ENCODE data around the gene RAB8B. TPM values are rescaled to one million over a fixed set of nuclear protein-coding genes. Genes with fewer than 3 reads are reported as not detected.

RAB8B gene
- total RNA-seq, 1 experiment from 2014 or later = 11.7 TPM

DNA sequence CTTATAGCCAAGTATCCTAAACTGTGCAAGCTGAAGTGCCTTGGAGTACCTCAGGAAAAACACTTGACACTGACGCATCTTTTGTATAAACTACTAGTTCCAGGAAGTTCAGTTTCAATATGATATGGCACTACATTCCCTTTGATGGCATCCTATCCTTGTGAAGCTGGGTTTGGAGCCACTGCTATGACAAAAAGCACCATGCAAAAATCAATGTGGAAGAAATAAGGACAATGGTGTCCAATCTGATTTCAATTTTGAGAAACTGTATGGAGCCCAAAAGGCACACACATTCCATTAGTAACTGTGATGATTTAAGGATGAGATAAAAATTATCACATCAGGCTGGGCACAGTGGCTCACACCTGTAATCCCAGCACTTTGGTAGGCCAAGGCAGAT is 37.7 kb upstream of the RAB8B start:
- CTCF ChIA-PET = interaction anchor here (0.5 to 1.8 kb wide), 4 partner anchors 16 to 428 kb away, joined by 3 to 4 read pairs (median 4); no protein-coding TSS in a partner anchor
- TF ChIP-seq, protein P1, sequence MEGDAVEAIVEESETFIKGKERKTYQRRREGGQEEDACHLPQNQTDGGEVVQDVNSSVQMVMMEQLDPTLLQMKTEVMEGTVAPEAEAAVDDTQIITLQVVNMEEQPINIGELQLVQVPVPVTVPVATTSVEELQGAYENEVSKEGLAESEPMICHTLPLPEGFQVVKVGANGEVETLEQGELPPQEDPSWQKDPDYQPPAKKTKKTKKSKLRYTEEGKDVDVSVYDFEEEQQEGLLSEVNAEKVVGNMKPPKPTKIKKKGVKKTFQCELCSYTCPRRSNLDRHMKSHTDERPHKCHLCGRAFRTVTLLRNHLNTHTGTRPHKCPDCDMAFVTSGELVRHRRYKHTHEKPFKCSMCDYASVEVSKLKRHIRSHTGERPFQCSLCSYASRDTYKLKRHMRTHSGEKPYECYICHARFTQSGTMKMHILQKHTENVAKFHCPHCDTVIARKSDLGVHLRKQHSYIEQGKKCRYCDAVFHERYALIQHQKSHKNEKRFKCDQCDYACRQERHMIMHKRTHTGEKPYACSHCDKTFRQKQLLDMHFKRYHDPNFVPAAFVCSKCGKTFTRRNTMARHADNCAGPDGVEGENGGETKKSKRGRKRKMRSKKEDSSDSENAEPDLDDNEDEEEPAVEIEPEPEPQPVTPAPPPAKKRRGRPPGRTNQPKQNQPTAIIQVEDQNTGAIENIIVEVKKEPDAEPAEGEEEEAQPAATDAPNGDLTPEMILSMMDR (IDR thresholded peaks at IDR 0.05; ENCODE audit: unreplicated experiment) = no peak
- Mint-ChIP-seq H3K27me3 (ENCODE audit: insufficient read depth, unreplicated experiment) (no peaks in the 10 kb centered on the region), H3K9me3 (ENCODE audit: unreplicated experiment) (no peaks in the 10 kb centered on the region), H3K36me3 (ENCODE audit: insufficient read depth, unreplicated experiment) (peaks cover 93% of the 10 kb centered on the region), H3K4me1 (ENCODE audit: insufficient read depth, unreplicated experiment) (peaks cover 6% of the 10 kb centered on the region), H3K27ac (ENCODE audit: low read depth, unreplicated experiment) (no peak overlapping the region), H3K4me3 (ENCODE audit: unreplicated experiment) (no peak overlapping the region)
- DNase-seq (ENCODE audit: unreplicated experiment) = no peak
- BruUV-seq (replicated peaks) = no TSS peak
- intact Hi-C loops (cut with micrococcal nuclease) = no loop called here
- POLR2A ChIA-PET = interaction anchor here (1.2 to 9.3 kb wide), 3 partner anchors 16 to 341 kb away, joined by 3 to 90 read pairs (median 4); no protein-coding TSS in a partner anchor

DNA sequence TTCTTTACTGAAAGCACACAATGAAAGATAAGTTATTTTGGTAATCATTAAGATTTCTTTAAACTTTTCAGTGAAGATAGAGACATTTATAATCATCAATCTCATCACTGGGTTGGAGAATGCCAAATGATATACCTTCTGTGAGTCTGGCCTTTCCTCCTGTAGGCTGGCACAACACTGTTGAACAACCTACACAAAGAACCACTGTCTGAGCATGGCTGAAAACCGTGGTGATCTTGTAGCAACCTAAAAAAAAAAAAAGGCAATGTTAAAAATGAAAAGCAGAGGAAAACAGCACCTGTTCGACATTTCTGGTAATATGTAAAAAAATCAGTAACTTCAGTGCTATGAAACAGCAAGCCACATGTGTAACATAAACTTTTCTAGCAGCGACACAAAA is 33.9 kb upstream of the RAB8B start:
- Mint-ChIP-seq H3K4me3 (ENCODE audit: unreplicated experiment) (peak overlapping the region; percentile 92), H3K27ac (ENCODE audit: low read depth, unreplicated experiment) (peak overlapping the region; percentile 98), H3K9me3 (ENCODE audit: unreplicated experiment) (peaks cover 7% of the 10 kb centered on the region), H3K27me3 (ENCODE audit: insufficient read depth, unreplicated experiment) (no peaks in the 10 kb centered on the region), H3K4me1 (ENCODE audit: insufficient read depth, unreplicated experiment) (no peaks in the 10 kb centered on the region), H3K36me3 (ENCODE audit: insufficient read depth, unreplicated experiment) (peaks cover 70% of the 10 kb centered on the region)
- DNase-seq (ENCODE audit: unreplicated experiment) = no peak
- POLR2A ChIA-PET = interaction anchor here (0.7 to 3.2 kb wide), 12 partner anchors 8 to 234 kb away, joined by 3 to 100 read pairs (median 6); partner anchors contain the start of genes APH1B and RAB8B
- CTCF ChIA-PET = interaction anchor here (1.4 kb wide), 1 partner anchor 373 kb away, joined by 5 read pairs; no protein-coding TSS in a partner anchor
- BruUV-seq (replicated peaks) = no TSS peak
- intact Hi-C loops (cut with micrococcal nuclease) = loop anchor here (5.0 kb wide), 1 partner anchor 247 kb away; no protein-coding TSS in a partner anchor
- TF ChIP-seq, protein P1 (IDR thresholded peaks at IDR 0.05; ENCODE audit: unreplicated experiment) = no peak

DNA sequence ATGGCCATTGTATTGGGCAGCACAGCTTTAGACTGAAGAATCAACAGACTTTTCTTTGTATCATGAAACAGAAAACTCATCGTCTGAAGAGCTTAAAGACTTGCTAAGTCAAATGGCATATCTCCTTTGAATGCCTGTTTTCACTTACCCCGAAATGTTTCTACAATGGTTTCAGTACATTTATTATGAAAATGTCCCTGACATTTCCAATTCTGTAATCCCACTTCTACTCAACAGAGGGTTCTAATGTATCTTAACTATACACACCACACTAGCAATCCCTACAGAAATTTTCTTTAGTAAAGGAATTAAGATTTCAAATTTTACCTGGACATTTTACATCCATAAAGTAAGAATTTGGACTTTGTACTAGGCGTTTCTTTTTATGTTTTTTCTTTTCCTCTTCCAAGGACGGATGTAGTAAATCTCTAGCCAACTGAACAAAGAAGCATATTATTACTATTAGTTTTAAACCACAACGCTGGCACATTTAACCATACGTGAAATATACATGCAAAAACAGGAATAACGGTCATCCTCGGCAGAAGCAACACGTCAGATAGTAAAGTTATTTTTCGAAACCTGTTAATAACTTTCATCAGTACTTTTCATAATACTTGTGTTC is 33.2 kb upstream of the RAB8B start:
- POLR2A ChIA-PET = interaction anchor here (0.7 to 3.2 kb wide), 25 partner anchors 9 to 939 kb away, joined by 3 to 100 read pairs (median 6); partner anchors contain the start of genes APH1B, RAB8B and SNX1

DNA sequence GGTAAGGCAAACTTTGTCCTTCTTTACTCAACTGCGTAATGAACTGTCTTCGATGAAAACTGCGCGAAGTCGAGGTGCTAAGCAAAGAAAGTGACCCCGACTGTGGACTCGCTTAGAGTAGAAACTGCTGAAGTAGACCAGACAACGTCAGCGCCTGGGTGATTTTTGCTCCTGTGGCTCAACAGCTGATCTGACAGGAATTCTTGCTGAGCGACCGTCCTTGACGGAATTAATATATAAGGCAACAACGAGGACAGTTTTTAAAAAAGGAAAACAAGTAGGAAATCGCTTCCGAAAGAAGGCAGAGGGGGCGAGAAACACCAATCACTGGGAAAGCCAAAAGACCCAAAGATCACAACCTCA is 32.7 kb upstream of the RAB8B start:
- DNase-seq (ENCODE audit: unreplicated experiment) = peak; percentile 40
- POLR2A ChIA-PET = interaction anchor here (0.7 to 3.2 kb wide), 33 partner anchors 8 to 939 kb away, joined by 3 to 100 read pairs (median 5); partner anchors contain the start of genes APH1B, LACTB, RAB8B and SNX1
- intact Hi-C loops (cut with micrococcal nuclease) = loop anchor here (1.0 to 5.0 kb wide), 3 partner anchors 35 to 246 kb away; partner anchors contain the start of genes APH1B and LACTB
- peaks cover 64% of the 10 kb centered on the region for H3K36me3 Mint-ChIP-seq (ENCODE audit: insufficient read depth, unreplicated experiment)
- H3K4me3 Mint-ChIP-seq (ENCODE audit: unreplicated experiment) = peak overlapping the region; percentile 92
- CTCF ChIA-PET = interaction anchor here (0.6 to 0.7 kb wide), 4 partner anchors 10 to 1658 kb away, joined by 3 read pairs; no protein-coding TSS in a partner anchor
- no peaks in the 10 kb centered on the region for H3K27me3 Mint-ChIP-seq (ENCODE audit: insufficient read depth, unreplicated experiment)
- TF ChIP-seq, protein P1 (IDR thresholded peaks at IDR 0.05; ENCODE audit: unreplicated experiment) = no peak
- H3K27ac Mint-ChIP-seq (ENCODE audit: low read depth, unreplicated experiment) = peak overlapping the region; percentile 98
- BruUV-seq (replicated peaks) = TSS peak; percentile 66
- no peaks in the 10 kb centered on the region for H3K4me1 Mint-ChIP-seq (ENCODE audit: insufficient read depth, unreplicated experiment)
- H3K9me3 Mint-ChIP-seq (ENCODE audit: unreplicated experiment) = peaks cover 7% of the 10 kb centered on the region

More for the DNA sequence above, 33.2 kb upstream of the RAB8B start:
- no TSS peak for BruUV-seq (replicated peaks)
- H3K9me3 Mint-ChIP-seq (ENCODE audit: unreplicated experiment) = peaks cover 7% of the 10 kb centered on the region
- CTCF ChIA-PET = interaction anchor here (0.7 kb wide), 2 partner anchors 396 to 1659 kb away, joined by 3 read pairs; no protein-coding TSS in a partner anchor
- H3K27ac Mint-ChIP-seq (ENCODE audit: low read depth, unreplicated experiment) = peak overlapping the region; percentile 98
- H3K27me3 Mint-ChIP-seq (ENCODE audit: insufficient read depth, unreplicated experiment) = no peaks in the 10 kb centered on the region
- intact Hi-C loops (cut with micrococcal nuclease) = loop anchor here (1.0 to 5.0 kb wide), 2 partner anchors 35 to 246 kb away; partner anchors contain the start of gene LACTB
- peaks cover 70% of the 10 kb centered on the region for H3K36me3 Mint-ChIP-seq (ENCODE audit: insufficient read depth, unreplicated experiment)
- TF ChIP-seq, protein P1 (IDR thresholded peaks at IDR 0.05; ENCODE audit: unreplicated experiment) = no peak
- peak overlapping the region; percentile 92 for H3K4me3 Mint-ChIP-seq (ENCODE audit: unreplicated experiment)
- H3K4me1 Mint-ChIP-seq (ENCODE audit: insufficient read depth, unreplicated experiment) = no peaks in the 10 kb centered on the region
- DNase-seq (ENCODE audit: unreplicated experiment) = no peak
